Measurements from ENCODE around the gene ADISSP. TPM values are rescaled to one million over a fixed set of nuclear protein-coding genes. Genes with fewer than 3 reads are reported as not detected.

ADISSP gene
- total and polyA plus RNA-seq, 4 donors, result 15.6 to 53.9 (median 44.0) TPM

DNA sequence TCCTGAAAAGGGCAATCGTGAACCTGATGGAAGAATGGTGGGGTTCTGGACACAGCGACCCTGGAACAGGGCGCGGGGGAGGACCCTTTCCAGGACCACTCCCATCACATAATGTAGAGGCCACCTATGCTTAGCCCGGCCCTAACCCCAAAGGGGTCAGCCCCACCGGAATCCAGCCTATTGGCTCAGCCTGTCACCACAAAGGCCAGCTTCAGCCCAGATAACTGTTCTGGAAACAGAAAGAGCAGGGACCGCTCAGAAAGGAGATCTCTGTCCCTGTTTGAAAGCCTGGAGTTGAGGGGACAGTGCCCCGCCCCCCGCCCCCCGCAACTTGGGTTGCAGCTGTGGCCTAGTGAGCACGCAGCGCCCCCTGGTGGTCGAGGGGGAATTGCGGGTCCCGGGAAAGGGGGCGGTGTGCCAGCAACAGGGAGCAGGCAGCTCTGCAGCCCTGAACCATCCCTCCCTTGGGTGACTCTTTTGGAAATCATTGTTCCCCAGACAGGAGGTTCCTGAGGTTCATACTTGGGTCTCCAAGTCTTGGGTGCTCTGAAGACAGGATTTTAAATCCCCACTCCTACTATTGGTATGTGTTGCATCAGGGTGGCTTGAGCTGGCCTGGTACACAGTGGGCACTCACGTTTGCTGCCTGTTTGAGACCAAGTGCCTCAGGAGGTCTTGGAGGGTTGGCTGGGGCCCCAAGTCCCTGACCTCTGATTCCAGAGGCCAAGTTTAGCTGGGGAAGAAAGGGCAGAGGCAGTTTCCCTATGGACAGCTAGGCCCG, 56.7 kb downstream of the ADISSP start:
- H3K4me3 ChIP-seq (ENCODE audit: low read depth, low read length), result no peak overlapping the region
- H3K27me3 ChIP-seq (ENCODE audit: control insufficient read depth, insufficient read depth, low read length), result no peaks in the 10 kb centered on the region
- H3K36me3 ChIP-seq (ENCODE audit: control insufficient read depth, insufficient read depth, low read length), result no peaks in the 10 kb centered on the region
- DNase-seq (ENCODE audit: low read depth in 4 of 6, low spot score in 6 of 6), result peak in 4 of 6 donors; percentile 38 to 80 (median 48)
- H3K27ac ChIP-seq (ENCODE audit: low read depth, low read length), result no peak overlapping the region
- WGBS (ENCODE audit: insufficient coverage), result 30% methylated on average over 16 of the region's 18 CpGs
- H3K9me3 ChIP-seq (ENCODE audit: control insufficient read depth, insufficient read depth, low read length), result no peaks in the 10 kb centered on the region
- H3K4me1 ChIP-seq (ENCODE audit: control insufficient read depth, insufficient read depth, low read length), result peaks cover 13% of the 10 kb centered on the region

DNA sequence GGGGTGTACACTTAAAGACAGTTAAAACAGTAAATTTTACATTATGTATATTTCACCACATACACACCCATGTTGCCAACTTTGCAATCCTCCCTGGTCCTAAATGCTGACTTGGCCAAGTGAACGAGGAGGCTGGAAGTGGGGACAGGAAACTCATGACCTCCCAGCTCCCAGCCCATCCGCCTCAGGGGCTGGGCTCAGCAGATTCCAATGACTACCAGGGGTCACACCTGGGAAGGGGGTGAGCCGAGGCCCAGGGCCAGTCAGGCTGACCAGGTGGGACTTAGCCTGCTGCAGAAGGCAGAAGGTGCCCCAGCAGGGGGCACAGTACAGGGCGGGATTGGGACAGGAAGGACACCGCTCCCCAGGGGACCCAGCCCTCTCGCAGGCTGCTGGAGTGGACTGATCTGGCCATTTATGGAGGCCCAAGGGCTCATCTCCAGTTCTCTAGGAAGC, 57.5 kb downstream of the ADISSP start:
- Histone ChIP-seq H3K27ac (ENCODE audit: low read depth, low read length) (no peak overlapping the region), H3K27me3 (ENCODE audit: control insufficient read depth, insufficient read depth, low read length) (no peaks in the 10 kb centered on the region), H3K4me3 (ENCODE audit: low read depth, low read length) (no peak overlapping the region), H3K4me1 (ENCODE audit: control insufficient read depth, insufficient read depth, low read length) (peaks cover 13% of the 10 kb centered on the region), H3K9me3 (ENCODE audit: control insufficient read depth, insufficient read depth, low read length) (no peaks in the 10 kb centered on the region), H3K36me3 (ENCODE audit: control insufficient read depth, insufficient read depth, low read length) (no peaks in the 10 kb centered on the region)
- WGBS (ENCODE audit: insufficient coverage), result 79% methylated on average over 6 of the region's 6 CpGs
- no peak for DNase-seq (ENCODE audit: low read depth in 4 of 6, low spot score in 6 of 6)

DNA sequence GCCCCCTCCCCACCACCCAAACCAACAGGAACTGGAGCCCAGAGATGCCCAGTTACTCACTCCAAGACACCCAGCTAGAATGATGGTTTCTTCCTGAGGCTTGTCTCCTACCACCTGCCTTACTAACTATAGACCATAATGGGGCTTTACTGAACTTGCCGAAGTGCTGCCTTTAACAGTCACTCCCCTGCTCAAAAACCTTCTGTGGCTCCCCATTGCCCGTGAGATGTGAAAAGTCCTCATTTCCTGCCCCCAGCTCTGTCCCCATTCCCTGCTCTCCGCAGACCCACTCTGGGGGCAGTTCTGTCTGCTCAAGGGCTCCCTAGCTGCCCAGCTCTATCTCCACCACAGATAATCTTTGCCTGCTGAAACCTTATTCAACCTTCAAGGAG, 60.0 kb downstream of the ADISSP start:
- Histone ChIP-seq H3K4me1 (ENCODE audit: control insufficient read depth, insufficient read depth, low read length) (peaks cover 18% of the 10 kb centered on the region), H3K27me3 (ENCODE audit: control insufficient read depth, insufficient read depth, low read length) (no peaks in the 10 kb centered on the region), H3K36me3 (ENCODE audit: control insufficient read depth, insufficient read depth, low read length) (no peaks in the 10 kb centered on the region), H3K4me3 (ENCODE audit: low read depth, low read length) (no peak overlapping the region), H3K27ac (ENCODE audit: low read depth, low read length) (no peak overlapping the region), H3K9me3 (ENCODE audit: control insufficient read depth, insufficient read depth, low read length) (no peaks in the 10 kb centered on the region)
- WGBS (ENCODE audit: insufficient coverage), result 90% methylated on average over 3 of the region's 3 CpGs
- no peak for DNase-seq (ENCODE audit: low read depth in 4 of 6, low spot score in 6 of 6)

DNA sequence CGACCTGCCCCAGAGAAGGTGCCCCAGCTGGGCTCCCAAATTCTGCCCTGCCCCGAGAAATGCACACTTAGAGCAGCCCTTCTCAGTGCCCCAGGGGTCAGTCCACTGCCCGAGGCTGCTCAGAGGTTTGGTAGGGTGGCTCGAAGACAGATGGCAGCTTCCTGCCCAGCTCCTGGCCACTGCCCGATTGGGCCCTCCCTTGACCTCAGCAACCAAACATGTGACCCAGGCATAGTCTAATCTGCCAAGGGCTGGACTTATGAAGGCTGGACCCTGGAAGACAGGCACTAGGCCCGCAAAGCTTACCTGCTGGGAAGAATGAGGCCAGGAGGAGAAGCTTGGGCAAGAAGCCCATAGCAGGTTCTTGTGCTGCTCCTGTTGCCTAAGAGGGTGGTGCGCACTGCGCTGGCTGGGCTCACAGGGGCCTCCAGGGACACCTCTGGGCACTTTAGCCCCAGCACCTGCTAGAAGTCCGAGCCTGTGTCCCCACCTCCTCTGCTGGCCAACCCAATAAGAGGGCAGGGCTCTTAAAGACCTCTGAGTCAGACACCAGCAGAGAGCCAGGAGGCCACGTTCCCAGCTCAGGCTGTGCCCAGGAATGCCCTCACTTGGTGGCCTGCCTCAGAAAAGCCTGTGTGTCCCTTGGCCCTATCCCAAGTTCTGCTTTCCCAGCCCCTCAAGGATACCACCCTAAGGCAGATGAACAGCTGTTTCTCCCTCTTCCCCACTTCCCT, 60.6 kb downstream of the ADISSP start:
- H3K9me3 ChIP-seq (ENCODE audit: control insufficient read depth, insufficient read depth, low read length), result no peaks in the 10 kb centered on the region
- H3K27ac ChIP-seq (ENCODE audit: low read depth, low read length), result no peak overlapping the region

DNA sequence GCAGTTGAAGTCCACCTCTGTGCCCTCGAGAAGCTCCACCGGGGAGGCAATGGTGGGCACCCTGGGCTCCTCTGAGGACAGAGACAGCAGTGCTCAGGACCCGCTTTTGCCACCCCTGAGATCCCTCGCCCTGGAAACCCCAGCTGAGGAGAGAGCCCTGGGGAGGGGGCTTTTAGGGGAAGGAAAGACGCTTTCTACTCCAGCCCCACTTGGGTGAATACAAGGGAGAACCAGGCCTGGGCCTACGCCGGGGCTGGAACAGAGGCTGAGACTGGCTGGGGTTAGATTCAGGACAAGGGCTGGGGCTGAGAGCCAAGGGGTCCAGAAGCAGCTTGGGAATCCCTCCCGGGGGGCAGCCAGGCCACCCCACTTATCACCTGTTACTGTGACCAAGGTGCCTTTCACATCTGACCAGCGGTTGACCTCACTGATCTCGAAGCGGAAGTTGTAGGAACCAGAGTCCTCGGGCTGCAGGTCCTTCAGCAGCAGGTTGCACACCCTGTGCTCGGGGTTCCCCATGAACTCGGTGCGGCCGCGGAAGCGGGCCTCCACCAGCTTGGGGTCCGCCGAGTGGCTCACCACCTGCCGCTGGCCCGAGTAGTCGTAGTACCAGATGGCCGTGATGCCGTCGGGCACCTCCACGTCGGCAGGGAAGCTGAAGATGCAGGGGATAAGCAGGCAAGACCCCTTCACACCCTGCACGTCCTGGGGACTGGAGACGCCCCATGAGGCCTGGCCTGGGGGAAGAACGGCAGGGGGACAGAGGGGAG, 61.4 kb downstream of the ADISSP start:
- Histone ChIP-seq H3K36me3 (ENCODE audit: control insufficient read depth, insufficient read depth, low read length) (no peaks in the 10 kb centered on the region), H3K27ac (ENCODE audit: low read depth, low read length) (no peak overlapping the region), H3K4me1 (ENCODE audit: control insufficient read depth, insufficient read depth, low read length) (peaks cover 17% of the 10 kb centered on the region), H3K4me3 (ENCODE audit: low read depth, low read length) (no peak overlapping the region), H3K9me3 (ENCODE audit: control insufficient read depth, insufficient read depth, low read length) (no peaks in the 10 kb centered on the region), H3K27me3 (ENCODE audit: control insufficient read depth, insufficient read depth, low read length) (no peaks in the 10 kb centered on the region)
- DNase-seq (ENCODE audit: low read depth in 4 of 6, low spot score in 6 of 6), result no peak
- WGBS (ENCODE audit: insufficient coverage), result 93% methylated on average over 29 of the region's 31 CpGs

More for the DNA sequence above, 60.6 kb downstream of the ADISSP start:
- H3K4me3 ChIP-seq (ENCODE audit: low read depth, low read length), result no peak overlapping the region
- H3K36me3 ChIP-seq (ENCODE audit: control insufficient read depth, insufficient read depth, low read length), result no peaks in the 10 kb centered on the region
- no peak for DNase-seq (ENCODE audit: low read depth in 4 of 6, low spot score in 6 of 6)
- H3K27me3 ChIP-seq (ENCODE audit: control insufficient read depth, insufficient read depth, low read length), result no peaks in the 10 kb centered on the region
- 77% methylated on average over 10 of the region's 10 CpGs for WGBS (ENCODE audit: insufficient coverage)
- peaks cover 18% of the 10 kb centered on the region for H3K4me1 ChIP-seq (ENCODE audit: control insufficient read depth, insufficient read depth, low read length)

DNA sequence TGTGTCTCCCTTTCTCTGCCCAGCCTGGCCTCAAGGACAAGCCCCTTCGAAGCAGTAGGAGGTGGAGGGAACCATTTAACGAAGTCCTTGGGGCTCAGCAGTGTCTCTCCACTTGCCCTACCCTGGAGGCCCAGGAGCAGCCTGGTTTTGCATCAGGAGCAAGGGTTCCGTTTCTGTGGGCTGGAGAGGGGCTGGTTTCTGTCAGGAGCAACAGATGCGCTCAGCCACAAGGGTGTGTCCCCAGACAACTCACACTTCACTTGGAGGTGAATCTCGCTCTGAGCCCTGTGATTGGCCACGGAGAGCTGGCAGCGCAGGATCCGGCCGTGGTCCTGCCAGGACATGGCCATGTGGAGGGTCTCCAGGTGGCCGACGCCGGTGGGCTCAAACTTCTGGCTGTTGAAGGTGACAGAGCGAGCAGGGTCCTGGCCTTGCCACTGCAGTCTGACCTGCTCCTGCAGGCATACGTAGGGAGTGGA, 62.0 kb downstream of the ADISSP start:
- Histone ChIP-seq H3K9me3 (ENCODE audit: control insufficient read depth, insufficient read depth, low read length) (no peaks in the 10 kb centered on the region), H3K4me3 (ENCODE audit: low read depth, low read length) (no peak overlapping the region), H3K36me3 (ENCODE audit: control insufficient read depth, insufficient read depth, low read length) (no peaks in the 10 kb centered on the region), H3K4me1 (ENCODE audit: control insufficient read depth, insufficient read depth, low read length) (peaks cover 10% of the 10 kb centered on the region), H3K27me3 (ENCODE audit: control insufficient read depth, insufficient read depth, low read length) (no peaks in the 10 kb centered on the region), H3K27ac (ENCODE audit: low read depth, low read length) (no peak overlapping the region)
- WGBS (ENCODE audit: insufficient coverage), result 90% methylated on average over 10 of the region's 14 CpGs
- DNase-seq (ENCODE audit: low read depth in 4 of 6, low spot score in 6 of 6), result no peak

DNA sequence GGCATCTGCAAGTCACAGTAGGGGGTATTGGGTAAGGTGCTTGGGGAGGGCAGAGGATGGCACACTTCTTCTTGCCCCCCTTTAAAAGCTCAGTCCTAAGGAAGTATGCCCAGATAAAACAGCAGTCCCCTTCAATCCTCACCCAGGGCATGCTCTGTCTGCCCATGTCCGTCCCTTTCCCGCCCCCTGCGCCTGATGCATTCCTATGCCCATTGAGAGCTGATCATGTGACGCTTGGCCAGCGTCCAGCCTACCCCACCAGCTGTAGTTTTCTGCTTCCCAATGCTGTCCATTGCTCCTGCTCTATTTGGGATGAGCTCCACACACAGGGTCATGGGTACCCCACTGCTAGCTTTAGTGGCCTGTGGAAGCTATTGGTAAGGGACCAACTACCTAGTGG, 63.5 kb downstream of the ADISSP start:
- DNase-seq (ENCODE audit: low read depth in 4 of 6, low spot score in 6 of 6), result peak in 2 of 6 donors; percentile 8 to 34
- no peak overlapping the region for H3K4me3 ChIP-seq (ENCODE audit: low read depth, low read length)
- no peaks in the 10 kb centered on the region for H3K27me3 ChIP-seq (ENCODE audit: control insufficient read depth, insufficient read depth, low read length)
- no peaks in the 10 kb centered on the region for H3K36me3 ChIP-seq (ENCODE audit: control insufficient read depth, insufficient read depth, low read length)
- no peak overlapping the region for H3K27ac ChIP-seq (ENCODE audit: low read depth, low read length)
- 60% methylated on average over 5 of the region's 5 CpGs for WGBS (ENCODE audit: insufficient coverage)
- H3K9me3 ChIP-seq (ENCODE audit: control insufficient read depth, insufficient read depth, low read length), result no peaks in the 10 kb centered on the region
- peaks cover 8% of the 10 kb centered on the region for H3K4me1 ChIP-seq (ENCODE audit: control insufficient read depth, insufficient read depth, low read length)

Other genes starting within 250 kb of the ADISSP start
- gene GFRA4, start 104.4 kb downstream of the ADISSP start, total RNA-seq, result not detected
- under 1 TPM in 1 of 2 donors, not detected in 1; 0.15 TPM for gene GFRA4, start 104.4 kb downstream of the ADISSP start, polyA plus RNA-seq (ENCODE audit: insufficient read length in 2 of 2)
- gene ADAM33, start 85.7 kb downstream of the ADISSP start, total RNA-seq, result 10 to 100 TPM; 21.1 to 45.9 TPM
- 10 to 100 TPM; 18.9 to 46.3 TPM for gene ADAM33, start 85.7 kb downstream of the ADISSP start, polyA plus RNA-seq (ENCODE audit: insufficient read length in 2 of 2)
- gene SIGLEC1, start 55.2 kb downstream of the ADISSP start, total RNA-seq, result 1 to 10 TPM; 1.8 to 1.9 TPM
- gene SIGLEC1, start 55.2 kb downstream of the ADISSP start, polyA plus RNA-seq (ENCODE audit: insufficient read length in 2 of 2), result 1 to 10 TPM in 1 of 2 donors, under 1 TPM in 1; 0.71 to 1.1 TPM
- 10 to 100 TPM in 1 of 2 donors, 1 to 10 TPM in 1; 4.1 to 14.8 TPM for gene HSPA12B, start 35.1 kb downstream of the ADISSP start, total RNA-seq
- gene HSPA12B, start 35.1 kb downstream of the ADISSP start, polyA plus RNA-seq (ENCODE audit: insufficient read length in 2 of 2), result 10 to 100 TPM; 13.2 to 16.1 TPM
- 1 to 10 TPM; 2.8 to 8.5 TPM for gene SPEF1, start 13.7 kb upstream of the ADISSP start, total RNA-seq
- gene SPEF1, start 13.7 kb upstream of the ADISSP start, polyA plus RNA-seq (ENCODE audit: insufficient read length in 2 of 2), result 10 to 100 TPM in 1 of 2 donors, 1 to 10 TPM in 1; 9.7 to 11.4 TPM
- gene CENPB, start 19.0 kb upstream of the ADISSP start, total RNA-seq, result 10 to 100 TPM; 35.9 to 74.8 TPM
- 10 to 100 TPM; 75.5 to 80.3 TPM for gene CENPB, start 19.0 kb upstream of the ADISSP start, polyA plus RNA-seq (ENCODE audit: insufficient read length in 2 of 2)
- 10 to 100 TPM; 22.2 to 44.4 TPM for gene CDC25B, start 28.6 kb upstream of the ADISSP start, total RNA-seq
- 10 to 100 TPM; 48.5 to 66.8 TPM for gene CDC25B, start 28.6 kb upstream of the ADISSP start, polyA plus RNA-seq (ENCODE audit: insufficient read length in 2 of 2)
- 10 to 100 TPM; 10.3 to 18.7 TPM for gene AP5S1, start 52.8 kb upstream of the ADISSP start, total RNA-seq
- 10 to 100 TPM; 12.4 to 19.1 TPM for gene AP5S1, start 52.8 kb upstream of the ADISSP start, polyA plus RNA-seq (ENCODE audit: insufficient read length in 2 of 2)
- gene MAVS, start 79.1 kb upstream of the ADISSP start, total RNA-seq, result 10 to 100 TPM; 12.3 to 21.2 TPM
- gene MAVS, start 79.1 kb upstream of the ADISSP start, polyA plus RNA-seq (ENCODE audit: insufficient read length in 2 of 2), result 10 to 100 TPM; 23.5 to 34.9 TPM
- gene PANK2, start 121.6 kb upstream of the ADISSP start, total RNA-seq, result 10 to 100 TPM; 45.2 to 52.5 TPM
- gene PANK2, start 121.6 kb upstream of the ADISSP start, polyA plus RNA-seq (ENCODE audit: insufficient read length in 2 of 2), result 10 to 100 TPM; 31.0 to 39.8 TPM
- 10 to 100 TPM; 14.8 to 15.3 TPM for gene RNF24, start 247.8 kb upstream of the ADISSP start, total RNA-seq
- 10 to 100 TPM; 23.8 to 25.7 TPM for gene RNF24, start 247.8 kb upstream of the ADISSP start, polyA plus RNA-seq (ENCODE audit: insufficient read length in 2 of 2)

Data from spinal cord (tissue), 10 donors.